ENCODE results near the gene SIRT6. TPM values are rescaled to one million over a fixed set of nuclear protein-coding genes. Genes with fewer than 3 reads are reported as not detected.

SIRT6 gene
- total RNA-seq, 2 donors from 2014 or later = 21.7 to 30.9 TPM

DNA sequence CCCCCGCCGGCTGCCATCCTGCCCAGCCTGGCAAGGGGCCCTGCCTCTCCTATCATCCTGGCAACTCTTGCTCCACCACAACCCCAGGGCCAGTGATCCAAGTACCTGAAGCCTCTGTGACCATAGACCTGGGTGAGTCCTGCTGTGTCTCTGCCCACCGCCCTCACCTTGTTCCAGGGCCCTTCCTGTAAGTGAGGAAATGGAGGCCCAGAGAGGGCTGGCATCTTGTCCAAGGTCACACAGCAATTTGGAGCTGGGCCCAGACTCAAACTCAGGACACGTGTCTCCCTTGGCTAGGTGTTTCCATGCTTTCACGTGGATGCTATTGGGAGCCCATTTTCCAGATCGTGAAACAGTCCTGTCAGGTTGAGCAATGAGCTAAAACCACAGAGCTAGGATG, 25.2 kb downstream of the SIRT6 start:
- H3K27me3 ChIP-seq (replicated peaks; ENCODE audit: insufficient read depth) = no peaks in the 10 kb centered on the region
- ATAC-seq (ENCODE audit: insufficient number of reproducible peaks, low FRiP score, low read depth) (no peak), DNase-seq (ENCODE audit: low spot score) (no peak)
- TF ChIP-seq, protein P1, sequence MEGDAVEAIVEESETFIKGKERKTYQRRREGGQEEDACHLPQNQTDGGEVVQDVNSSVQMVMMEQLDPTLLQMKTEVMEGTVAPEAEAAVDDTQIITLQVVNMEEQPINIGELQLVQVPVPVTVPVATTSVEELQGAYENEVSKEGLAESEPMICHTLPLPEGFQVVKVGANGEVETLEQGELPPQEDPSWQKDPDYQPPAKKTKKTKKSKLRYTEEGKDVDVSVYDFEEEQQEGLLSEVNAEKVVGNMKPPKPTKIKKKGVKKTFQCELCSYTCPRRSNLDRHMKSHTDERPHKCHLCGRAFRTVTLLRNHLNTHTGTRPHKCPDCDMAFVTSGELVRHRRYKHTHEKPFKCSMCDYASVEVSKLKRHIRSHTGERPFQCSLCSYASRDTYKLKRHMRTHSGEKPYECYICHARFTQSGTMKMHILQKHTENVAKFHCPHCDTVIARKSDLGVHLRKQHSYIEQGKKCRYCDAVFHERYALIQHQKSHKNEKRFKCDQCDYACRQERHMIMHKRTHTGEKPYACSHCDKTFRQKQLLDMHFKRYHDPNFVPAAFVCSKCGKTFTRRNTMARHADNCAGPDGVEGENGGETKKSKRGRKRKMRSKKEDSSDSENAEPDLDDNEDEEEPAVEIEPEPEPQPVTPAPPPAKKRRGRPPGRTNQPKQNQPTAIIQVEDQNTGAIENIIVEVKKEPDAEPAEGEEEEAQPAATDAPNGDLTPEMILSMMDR (IDR thresholded peaks at IDR 0.05) = no peak
- no peaks in the 10 kb centered on the region for H3K4me1 ChIP-seq (ENCODE audit: control insufficient read depth in 1 of 2, low read depth in 2 of 2)
- H3K36me3 ChIP-seq = no peaks in the 10 kb centered on the region
- no peak overlapping the region for H3K4me3 ChIP-seq
- H3K9me3 ChIP-seq = no peaks in the 10 kb centered on the region
- no peak overlapping the region for H3K27ac ChIP-seq

DNA sequence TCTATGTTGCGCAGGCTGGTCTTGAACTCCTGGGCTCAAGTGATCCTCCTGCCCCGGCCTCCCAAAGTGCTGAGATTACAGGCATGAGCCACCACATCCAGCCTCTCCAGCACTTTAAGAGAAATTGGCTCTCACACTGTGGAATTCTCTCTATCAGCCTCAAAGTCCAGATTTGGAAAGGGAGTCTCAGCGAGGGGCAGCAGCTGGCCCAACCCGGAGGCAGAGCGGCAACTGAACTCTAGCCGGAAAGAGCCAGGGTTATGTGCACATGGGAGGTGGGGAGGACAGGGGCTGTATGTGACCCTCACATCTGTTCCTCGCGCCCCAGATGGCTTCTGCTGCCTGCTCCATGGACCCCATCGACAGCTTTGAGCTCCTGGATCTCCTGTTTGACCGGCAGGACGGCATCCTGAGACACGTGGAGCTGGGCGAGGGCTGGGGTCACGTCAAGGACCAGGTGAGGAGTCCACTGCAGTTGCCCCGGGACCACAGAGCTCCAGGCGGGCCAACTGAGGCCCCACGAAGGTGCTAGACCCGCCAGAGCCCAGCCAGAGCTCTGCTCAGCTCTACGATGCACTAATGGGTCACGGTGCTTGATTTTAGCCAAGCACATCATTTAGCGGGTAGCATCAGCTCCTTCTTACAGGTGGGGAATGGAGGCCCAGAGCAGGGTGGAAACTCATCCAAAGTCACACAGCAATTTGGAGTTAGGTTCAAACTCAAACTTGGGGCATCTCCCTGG, 27.6 kb downstream of the SIRT6 start:
- no peak for DNase-seq (ENCODE audit: low spot score)
- TF ChIP-seq, protein P1 (IDR thresholded peaks at IDR 0.05) = no peak
- H3K9me3 ChIP-seq = no peaks in the 10 kb centered on the region
- no peaks in the 10 kb centered on the region for H3K27me3 ChIP-seq (replicated peaks; ENCODE audit: insufficient read depth)
- no peak overlapping the region for H3K27ac ChIP-seq
- no peak overlapping the region for H3K4me3 ChIP-seq
- ATAC-seq (ENCODE audit: insufficient number of reproducible peaks, low FRiP score, low read depth) = no peak
- H3K4me1 ChIP-seq (ENCODE audit: control insufficient read depth in 1 of 2, low read depth in 2 of 2) = no peaks in the 10 kb centered on the region
- no peaks in the 10 kb centered on the region for H3K36me3 ChIP-seq

DNA sequence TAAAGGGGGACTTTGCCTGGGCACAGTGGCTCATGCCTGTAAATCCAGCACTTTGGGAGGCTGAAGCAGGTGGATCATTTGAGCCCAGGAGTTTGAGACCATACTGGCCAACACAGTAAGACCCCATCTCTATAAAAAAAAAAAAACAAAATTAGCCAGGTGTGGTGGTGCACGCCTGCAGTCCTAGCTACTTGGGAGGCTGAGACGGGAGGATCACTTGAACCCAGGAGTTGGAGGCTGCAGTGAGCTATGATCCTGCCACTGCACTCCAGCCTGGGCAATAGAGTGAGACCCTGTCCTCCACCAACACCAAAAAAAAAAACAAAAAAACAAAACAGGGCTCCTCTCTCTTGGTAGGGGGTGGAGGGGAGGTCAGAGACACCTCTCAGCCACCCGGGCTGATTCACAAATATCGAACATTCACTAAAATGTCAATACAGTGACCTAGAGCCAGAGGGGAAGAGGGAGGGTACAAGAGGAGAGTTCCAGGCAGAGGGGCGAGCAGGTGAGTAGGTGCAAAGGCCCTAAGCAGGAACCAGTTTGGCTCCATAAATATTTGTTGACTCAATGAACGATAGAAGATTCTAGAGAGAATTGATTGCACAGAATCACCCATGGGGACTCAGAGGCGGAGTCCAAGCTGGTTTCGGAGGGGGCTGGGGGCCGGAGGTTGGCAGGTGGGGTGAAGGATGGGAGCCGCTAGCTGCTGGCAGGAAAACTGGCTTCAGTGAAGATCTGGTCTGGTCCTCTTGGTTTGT, 29.9 kb downstream of the SIRT6 start:
- DNase-seq (ENCODE audit: low spot score) (no peak), ATAC-seq (ENCODE audit: insufficient number of reproducible peaks, low FRiP score, low read depth) (no peak)
- H3K27ac ChIP-seq = no peak overlapping the region
- no peaks in the 10 kb centered on the region for H3K27me3 ChIP-seq (replicated peaks; ENCODE audit: insufficient read depth)
- H3K4me1 ChIP-seq (ENCODE audit: control insufficient read depth in 1 of 2, low read depth in 2 of 2) = no peaks in the 10 kb centered on the region
- no peak overlapping the region for H3K4me3 ChIP-seq
- no peaks in the 10 kb centered on the region for H3K36me3 ChIP-seq
- TF ChIP-seq, protein P1 (IDR thresholded peaks at IDR 0.05) = no peak
- H3K9me3 ChIP-seq = no peaks in the 10 kb centered on the region

DNA sequence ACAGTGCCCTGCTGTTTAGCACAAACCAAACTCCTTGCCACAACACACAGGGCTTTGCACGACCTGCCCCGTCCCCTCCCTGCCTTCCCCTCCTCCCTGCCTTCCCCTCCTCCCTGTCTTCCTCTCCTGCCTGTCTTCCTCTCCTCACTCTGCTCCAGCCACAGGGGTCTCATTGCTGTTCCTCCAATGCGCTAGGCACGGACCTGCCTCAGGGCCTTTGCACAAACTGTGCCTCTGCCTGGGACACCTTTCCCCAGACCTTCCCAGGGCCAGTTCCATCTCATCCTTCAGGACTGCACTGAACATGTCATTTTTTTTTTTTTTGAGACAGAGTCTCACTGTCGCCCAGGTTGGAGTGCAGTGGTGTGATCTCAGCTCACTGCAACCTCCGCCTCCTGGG, 30.7 kb downstream of the SIRT6 start:
- TF ChIP-seq, protein P1 (IDR thresholded peaks at IDR 0.05) = no peak
- DNase-seq (ENCODE audit: low spot score) = no peak
- H3K27me3 ChIP-seq (replicated peaks; ENCODE audit: insufficient read depth) = no peaks in the 10 kb centered on the region
- no peak overlapping the region for H3K27ac ChIP-seq
- H3K9me3 ChIP-seq = no peaks in the 10 kb centered on the region
- H3K4me1 ChIP-seq (ENCODE audit: control insufficient read depth in 1 of 2, low read depth in 2 of 2) = no peaks in the 10 kb centered on the region
- no peak overlapping the region for H3K4me3 ChIP-seq
- H3K36me3 ChIP-seq = no peaks in the 10 kb centered on the region
- no peak for ATAC-seq (ENCODE audit: insufficient number of reproducible peaks, low FRiP score, low read depth)

DNA sequence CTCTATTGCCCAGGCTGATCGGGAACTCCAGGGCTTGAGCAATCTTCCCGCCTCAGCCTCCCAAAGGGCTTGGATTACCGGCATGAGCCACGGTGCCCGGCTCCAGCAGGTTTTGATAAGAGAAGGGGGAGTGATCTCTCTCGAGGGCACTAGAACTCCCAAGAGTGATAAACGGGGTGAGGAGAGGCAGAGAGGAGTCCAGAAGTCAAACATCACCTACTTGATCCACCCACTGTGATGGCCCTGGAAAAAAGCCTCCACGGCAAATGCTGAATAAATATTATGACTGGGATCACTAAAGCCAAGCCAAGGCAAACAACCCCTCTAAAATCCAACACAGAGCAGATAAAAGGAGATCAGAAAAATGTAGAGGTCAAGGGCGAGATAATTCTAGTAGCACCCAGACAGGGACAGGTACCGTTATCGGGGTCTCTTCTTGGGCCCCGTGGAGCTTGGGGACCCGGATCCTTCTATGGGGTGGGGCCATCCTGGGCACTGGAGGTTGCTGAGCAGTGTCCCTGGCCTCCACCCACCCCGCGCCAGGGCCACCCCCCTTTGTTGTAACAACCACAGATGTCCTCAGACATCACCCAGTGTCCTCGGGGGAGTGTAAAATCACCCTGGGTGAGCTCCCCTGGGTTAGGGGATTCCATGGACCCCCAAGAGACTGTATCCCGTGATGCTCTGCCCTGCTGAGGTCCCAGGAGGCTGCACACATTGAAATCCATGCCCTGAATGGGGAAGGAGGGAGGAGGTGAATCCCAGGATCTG, 32.7 kb downstream of the SIRT6 start:
- Histone ChIP-seq H3K4me1 (ENCODE audit: control insufficient read depth in 1 of 2, low read depth in 2 of 2) (no peaks in the 10 kb centered on the region), H3K9me3 (no peaks in the 10 kb centered on the region), H3K36me3 (no peaks in the 10 kb centered on the region), H3K4me3 (no peak overlapping the region), H3K27ac (no peak overlapping the region), H3K27me3 (replicated peaks; ENCODE audit: insufficient read depth) (no peaks in the 10 kb centered on the region)
- ATAC-seq (ENCODE audit: insufficient number of reproducible peaks, low FRiP score, low read depth) = no peak
- DNase-seq (ENCODE audit: low spot score) = no peak
- TF ChIP-seq, protein P1 (IDR thresholded peaks at IDR 0.05) = no peak

All from thoracic aorta (tissue), 2 donors.